Raji (cell line): ENCODE results near the gene IL4I1.

Experiments used
- POLR2A ChIP-seq: IDR thresholded peaks from 2 replicates; pipeline ENCODE4 v1.6.1; 2011; ENCODE audit warnings: low read depth, low read length, control low read depth; ENCODE audit not compliant: insufficient read depth

The IL4I1 gene

DNA sequence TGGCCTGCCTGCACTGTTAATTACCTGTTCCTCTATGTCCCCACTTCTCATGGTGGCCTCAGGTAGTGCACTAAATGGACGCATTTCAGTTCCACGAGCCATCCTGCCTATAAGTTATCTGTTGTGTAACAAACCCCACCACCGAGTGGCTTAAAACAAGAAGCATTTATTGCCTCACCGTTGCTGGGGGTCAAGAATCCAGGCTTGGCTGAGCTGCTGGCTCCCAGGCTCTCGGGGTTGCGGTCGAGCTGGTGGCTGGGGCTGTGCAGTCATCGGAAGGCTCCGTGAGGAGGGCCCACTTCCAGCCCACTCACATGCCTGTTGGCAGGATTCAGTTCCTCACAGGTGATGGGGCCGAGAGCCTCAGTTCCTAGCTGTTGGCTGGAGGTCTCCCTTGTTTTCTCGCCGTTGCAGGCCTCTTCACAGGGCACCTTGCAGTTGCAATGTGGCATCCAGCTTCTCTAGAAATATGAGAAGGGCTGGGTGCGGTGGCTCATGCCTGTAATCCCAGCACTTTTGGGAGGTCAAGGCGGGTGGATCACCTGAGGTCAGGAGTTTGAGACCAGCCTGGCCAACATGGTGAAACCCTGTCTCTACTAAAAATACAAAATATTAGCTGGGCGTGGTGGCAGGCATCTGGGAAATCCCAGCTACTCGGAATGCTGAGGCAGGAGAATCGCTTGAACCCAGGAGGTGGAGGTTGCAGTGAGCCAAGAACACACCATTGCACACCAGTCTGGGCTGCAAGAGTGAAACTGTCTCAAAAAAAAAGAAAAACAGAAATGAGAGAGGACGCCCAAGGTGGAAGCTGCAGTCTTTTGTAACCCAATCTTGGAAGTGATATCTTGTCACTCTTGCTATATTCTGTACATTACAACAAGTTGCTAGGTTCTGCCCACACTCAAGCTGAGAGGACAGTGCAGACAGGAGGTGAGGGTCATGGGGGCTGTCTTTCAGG is 52.3 kb downstream of the IL4I1 start:
- TF ChIP-seq POLR2A = no peak

DNA sequence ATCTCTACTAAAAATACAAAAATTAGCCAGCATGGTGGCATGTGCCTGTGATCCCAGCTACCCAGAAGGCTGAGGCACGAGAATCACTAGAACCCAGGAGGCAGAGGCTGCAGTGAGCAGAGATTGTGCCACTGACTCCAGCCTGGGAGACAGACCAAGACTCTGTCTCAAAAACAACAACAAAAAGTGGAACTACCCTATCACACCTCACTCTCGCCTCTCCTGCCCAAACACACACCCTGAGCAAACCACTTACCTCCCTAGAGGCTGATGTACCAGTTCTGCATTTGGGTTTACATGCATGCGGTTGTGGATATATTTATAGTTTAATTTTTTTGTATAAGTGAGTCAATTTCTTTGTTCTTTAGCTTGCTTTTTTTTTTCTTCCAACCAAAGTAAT is 53.4 kb downstream of the IL4I1 start:
- no peak for TF ChIP-seq POLR2A

DNA sequence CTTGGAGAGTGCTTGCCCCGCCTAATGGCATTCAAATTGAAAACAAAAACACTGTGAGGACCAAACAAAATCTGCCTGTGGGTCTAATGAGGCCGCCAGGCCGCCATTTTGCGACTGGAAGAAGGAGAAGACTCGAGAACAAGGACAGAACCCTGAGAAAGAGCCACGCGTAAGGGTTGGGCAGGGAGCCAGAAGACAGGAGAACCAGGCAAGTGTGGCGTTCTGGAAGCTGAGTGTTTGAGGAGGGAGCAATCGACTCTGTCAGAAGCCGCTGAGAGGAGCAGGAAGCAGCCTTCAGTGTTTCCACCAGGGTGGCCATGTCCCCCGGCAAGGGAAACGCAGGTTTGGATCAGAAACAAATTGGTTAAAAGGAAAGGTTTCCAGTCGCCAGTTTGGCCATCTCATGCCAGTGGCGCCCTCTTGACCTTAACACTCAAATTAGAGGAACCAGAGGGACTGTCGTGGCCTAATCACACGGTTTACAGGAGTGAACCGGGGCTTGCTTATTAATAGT is 55.9 kb downstream of the IL4I1 start:
- no peak for TF ChIP-seq POLR2A

DNA sequence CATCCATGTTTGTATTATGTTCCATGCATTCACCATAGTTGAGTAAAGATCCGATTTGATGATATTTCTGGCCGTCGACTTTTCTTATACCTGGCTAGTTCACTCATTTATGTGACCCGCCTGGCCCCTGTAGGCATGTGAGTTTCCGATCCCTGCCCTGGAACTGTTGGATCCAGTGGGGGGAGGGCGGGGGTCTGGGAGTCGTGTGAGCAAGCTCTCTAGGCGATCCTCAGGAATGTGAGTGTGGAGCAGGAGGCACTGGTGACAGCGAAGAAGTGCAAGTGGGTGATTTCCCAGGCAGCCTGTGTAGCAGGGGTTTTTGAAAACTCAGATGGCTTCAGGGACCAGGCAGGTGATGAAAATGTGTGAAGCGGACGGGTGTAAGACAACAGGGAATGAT is 56.4 kb downstream of the IL4I1 start:
- no peak for TF ChIP-seq POLR2A

DNA sequence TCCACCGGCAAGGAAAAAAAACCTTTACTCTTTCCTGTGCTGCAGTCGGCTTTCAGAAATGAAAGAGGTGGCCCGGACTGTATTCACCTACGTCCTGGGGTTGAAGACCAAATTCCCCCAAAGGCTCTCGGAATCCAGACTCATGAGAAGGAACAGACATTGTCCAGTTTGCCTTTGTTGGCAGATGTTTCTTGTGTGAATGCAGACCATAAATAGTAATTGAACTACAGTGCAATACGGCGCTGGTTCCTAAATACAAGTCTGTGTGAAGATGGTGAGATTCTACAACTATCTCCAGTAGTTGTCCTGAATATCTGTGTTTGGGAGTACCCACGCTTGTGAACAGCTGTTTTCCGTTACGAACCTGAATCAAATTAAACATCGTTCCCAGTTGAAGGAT is 57.0 kb downstream of the IL4I1 start:
- TF ChIP-seq POLR2A = no peak
